GM12872 (cell line): ENCODE data around the gene SPATA22.

Experiments
- TF ChIP-seq, protein P1 (sequence below): IDR thresholded peaks from 3 replicates; pipeline ENCODE4 v1.5.1; 2011; ENCODE audit warnings: low read depth, mild to moderate bottlenecking, low read length, moderate library complexity; ENCODE audit not compliant: insufficient read depth

Gene SPATA22

DNA sequence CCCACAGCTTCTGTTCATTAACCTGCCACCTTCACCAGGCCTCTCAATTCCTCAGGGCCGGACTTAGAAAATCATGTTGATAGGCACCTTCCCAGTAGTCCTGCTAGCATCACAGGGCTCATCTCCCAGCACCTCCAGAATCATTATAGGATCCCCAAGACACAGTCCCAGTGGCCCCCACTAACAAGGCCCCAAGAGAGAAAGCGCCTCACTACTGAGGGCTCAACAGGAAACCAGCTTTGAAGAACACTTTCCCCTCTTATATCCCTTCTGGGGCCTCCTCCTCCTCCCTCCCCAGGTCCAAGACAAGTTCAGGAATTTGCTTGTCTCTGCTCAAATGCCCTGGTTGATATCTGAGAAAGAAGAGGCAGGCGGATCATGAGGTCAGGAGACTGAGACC is 60.5 kb downstream of the SPATA22 start, which contains the start of gene OR3A3:
TSS of gene OR3A3 (plus strand) at position 301 of the 400 bp plus-strand sequence.
- TF ChIP-seq, protein P1, sequence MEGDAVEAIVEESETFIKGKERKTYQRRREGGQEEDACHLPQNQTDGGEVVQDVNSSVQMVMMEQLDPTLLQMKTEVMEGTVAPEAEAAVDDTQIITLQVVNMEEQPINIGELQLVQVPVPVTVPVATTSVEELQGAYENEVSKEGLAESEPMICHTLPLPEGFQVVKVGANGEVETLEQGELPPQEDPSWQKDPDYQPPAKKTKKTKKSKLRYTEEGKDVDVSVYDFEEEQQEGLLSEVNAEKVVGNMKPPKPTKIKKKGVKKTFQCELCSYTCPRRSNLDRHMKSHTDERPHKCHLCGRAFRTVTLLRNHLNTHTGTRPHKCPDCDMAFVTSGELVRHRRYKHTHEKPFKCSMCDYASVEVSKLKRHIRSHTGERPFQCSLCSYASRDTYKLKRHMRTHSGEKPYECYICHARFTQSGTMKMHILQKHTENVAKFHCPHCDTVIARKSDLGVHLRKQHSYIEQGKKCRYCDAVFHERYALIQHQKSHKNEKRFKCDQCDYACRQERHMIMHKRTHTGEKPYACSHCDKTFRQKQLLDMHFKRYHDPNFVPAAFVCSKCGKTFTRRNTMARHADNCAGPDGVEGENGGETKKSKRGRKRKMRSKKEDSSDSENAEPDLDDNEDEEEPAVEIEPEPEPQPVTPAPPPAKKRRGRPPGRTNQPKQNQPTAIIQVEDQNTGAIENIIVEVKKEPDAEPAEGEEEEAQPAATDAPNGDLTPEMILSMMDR = no peak

DNA sequence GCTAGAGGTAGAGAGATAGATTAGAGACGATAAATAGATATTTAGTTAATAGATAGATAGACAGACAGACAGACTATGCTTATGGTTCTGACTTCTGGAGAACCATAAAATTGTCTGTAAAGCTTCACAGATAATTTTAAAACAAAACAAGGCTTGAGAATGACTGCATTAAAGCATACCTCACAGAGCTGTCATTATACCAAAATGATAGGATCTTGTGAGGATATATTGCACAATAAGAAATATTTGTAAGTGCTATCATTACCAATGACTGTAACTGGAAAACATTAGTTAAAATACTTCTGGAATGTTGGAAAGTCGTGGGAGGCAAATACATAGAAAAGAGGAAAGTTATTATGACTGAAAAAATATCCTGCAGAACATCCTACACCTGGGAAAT is 69.8 kb downstream of the SPATA22 start:
- TF ChIP-seq, protein P1 = no peak

GRCh38 chr17:3400055-3400454 is 71.6 kb downstream of the SPATA22 start:
- TF ChIP-seq, protein P1 = no peak

- TF ChIP-seq, protein P1 = no peak
Measured at GRCh38 chr17:3398310-3398709, 73.3 kb downstream of the SPATA22 start, which contains the start of gene OR1E1. Gene OR1E1 (minus strand): TSS chr17:3398410. CDS start chr17:3398410, 0 bp downstream.
